ENCODE results near the gene WDFY4.

- TF ChIP-seq CTCF (IDR thresholded peaks at IDR 0.05; ENCODE audit: extremely low read depth in 1 of 2, insufficient read depth in 1 of 2, low read depth in 1 of 2, low read length in 2 of 2), result no peak
- no peak for TF ChIP-seq POLR2A (IDR thresholded peaks at IDR 0.05; ENCODE audit: low read depth, low read length)
- no peak for TF ChIP-seq GATA2 (IDR thresholded peaks at IDR 0.05; ENCODE audit: insufficient read depth, insufficient read length, low read depth, low read length)
- TF ChIP-seq EZH2 (IDR thresholded peaks at IDR 0.05; ENCODE audit: borderline replicate concordance, low read depth, low read length, severe bottlenecking), result no peak
- TF ChIP-seq MAX (IDR thresholded peaks at IDR 0.05; ENCODE audit: insufficient read depth, insufficient read length), result no peak
- TF ChIP-seq POLR2AphosphoS5 (IDR thresholded peaks at IDR 0.05; ENCODE audit: insufficient read depth, low read depth, low read length), result no peak
- TF ChIP-seq JUN (IDR thresholded peaks at IDR 0.05; ENCODE audit: borderline replicate concordance, insufficient read depth, insufficient read length, low read depth), result no peak
- TF ChIP-seq MYC (IDR thresholded peaks at IDR 0.05; ENCODE audit: low read depth, low read length), result no peak
Measured at GRCh38 chr10:48881937-48882336, 197.3 kb downstream of the WDFY4 start.
